ENCODE measurements around the gene DNAI2.

DNA sequence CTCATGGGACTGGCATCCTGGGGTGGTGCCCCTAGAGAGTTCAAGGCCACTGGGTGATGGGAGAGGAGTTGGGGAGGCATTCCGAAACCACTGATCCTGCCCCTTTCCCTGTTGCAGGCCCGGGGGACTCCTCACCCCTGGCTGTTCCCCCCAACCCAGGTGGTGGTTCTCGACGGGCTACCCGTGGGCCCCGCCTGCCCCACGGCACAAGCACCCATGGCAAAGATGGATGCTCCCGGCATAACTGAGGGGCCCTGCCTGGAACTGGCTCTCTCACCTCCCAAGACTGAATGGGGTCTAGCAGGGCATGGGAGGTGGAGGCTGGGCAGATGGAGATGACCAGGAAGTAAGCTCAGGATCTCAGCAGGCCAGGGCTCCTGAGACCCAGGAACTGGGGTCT is 81.0 kb downstream of the DNAI2 start:
- TF ChIP-seq, protein P1, sequence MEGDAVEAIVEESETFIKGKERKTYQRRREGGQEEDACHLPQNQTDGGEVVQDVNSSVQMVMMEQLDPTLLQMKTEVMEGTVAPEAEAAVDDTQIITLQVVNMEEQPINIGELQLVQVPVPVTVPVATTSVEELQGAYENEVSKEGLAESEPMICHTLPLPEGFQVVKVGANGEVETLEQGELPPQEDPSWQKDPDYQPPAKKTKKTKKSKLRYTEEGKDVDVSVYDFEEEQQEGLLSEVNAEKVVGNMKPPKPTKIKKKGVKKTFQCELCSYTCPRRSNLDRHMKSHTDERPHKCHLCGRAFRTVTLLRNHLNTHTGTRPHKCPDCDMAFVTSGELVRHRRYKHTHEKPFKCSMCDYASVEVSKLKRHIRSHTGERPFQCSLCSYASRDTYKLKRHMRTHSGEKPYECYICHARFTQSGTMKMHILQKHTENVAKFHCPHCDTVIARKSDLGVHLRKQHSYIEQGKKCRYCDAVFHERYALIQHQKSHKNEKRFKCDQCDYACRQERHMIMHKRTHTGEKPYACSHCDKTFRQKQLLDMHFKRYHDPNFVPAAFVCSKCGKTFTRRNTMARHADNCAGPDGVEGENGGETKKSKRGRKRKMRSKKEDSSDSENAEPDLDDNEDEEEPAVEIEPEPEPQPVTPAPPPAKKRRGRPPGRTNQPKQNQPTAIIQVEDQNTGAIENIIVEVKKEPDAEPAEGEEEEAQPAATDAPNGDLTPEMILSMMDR (conservative IDR thresholded peaks at IDR 0.05; ENCODE audit: low read depth, low read length), result no peak
- no peak for TF ChIP-seq EZH2phosphoT487 (IDR thresholded peaks at IDR 0.05; ENCODE audit: borderline replicate concordance, low read length)
- no peak for TF ChIP-seq EZH2 (IDR thresholded peaks at IDR 0.05; ENCODE audit: low read length, unreplicated experiment)
